SU-DHL-6 (cell line): ENCODE measurements around the gene PPP6R2.

ENCODE experiments used
- EZH2phosphoT487 ChIP-seq: fragments of 200-600 bp; sonication (generic), shearing (Covaris generic); conservative IDR thresholded peaks from 2 replicates; pipeline ENCODE4 v1.6.1; 2018; ENCODE audit warnings: mild to moderate bottlenecking, antibody characterized with exemption, low read length, moderate library complexity, mixed read lengths
- TF ChIP-seq, protein P1 (sequence below): fragments of 200-600 bp; sonication (generic); IDR thresholded peaks from one replicate; pipeline ENCODE4 v1.5.1; 2017; ENCODE audit warnings: antibody characterized with exemption, mild to moderate bottlenecking, low read length, moderate library complexity; ENCODE audit not compliant: insufficient read depth, poor library complexity, severe bottlenecking

DNA sequence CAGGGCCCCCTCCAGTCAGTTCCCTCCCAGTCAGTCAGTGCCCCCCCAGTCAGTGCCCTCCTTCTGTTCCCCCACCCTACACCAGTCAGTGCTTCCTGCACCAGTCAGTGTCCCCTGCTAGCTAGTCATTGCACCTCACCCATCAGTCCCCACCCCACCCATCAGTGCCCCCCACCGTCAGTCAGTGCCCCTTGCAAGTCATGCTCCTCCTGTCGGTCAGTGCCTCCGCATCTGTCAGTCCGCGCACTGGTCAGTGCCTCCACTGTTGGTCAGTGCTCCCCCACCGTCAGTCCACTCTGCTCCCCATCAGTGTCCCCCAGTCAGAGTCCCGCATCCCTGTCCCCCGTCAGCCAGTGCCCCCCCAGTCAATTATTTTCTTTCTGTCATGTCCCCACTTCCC, 3.3 kb downstream of the PPP6R2 start:
- TF ChIP-seq, protein P1, sequence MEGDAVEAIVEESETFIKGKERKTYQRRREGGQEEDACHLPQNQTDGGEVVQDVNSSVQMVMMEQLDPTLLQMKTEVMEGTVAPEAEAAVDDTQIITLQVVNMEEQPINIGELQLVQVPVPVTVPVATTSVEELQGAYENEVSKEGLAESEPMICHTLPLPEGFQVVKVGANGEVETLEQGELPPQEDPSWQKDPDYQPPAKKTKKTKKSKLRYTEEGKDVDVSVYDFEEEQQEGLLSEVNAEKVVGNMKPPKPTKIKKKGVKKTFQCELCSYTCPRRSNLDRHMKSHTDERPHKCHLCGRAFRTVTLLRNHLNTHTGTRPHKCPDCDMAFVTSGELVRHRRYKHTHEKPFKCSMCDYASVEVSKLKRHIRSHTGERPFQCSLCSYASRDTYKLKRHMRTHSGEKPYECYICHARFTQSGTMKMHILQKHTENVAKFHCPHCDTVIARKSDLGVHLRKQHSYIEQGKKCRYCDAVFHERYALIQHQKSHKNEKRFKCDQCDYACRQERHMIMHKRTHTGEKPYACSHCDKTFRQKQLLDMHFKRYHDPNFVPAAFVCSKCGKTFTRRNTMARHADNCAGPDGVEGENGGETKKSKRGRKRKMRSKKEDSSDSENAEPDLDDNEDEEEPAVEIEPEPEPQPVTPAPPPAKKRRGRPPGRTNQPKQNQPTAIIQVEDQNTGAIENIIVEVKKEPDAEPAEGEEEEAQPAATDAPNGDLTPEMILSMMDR = no peak
- no peak for TF ChIP-seq EZH2phosphoT487
